ENCODE measurements around the gene APBA2.

The APBA2 gene

DNA sequence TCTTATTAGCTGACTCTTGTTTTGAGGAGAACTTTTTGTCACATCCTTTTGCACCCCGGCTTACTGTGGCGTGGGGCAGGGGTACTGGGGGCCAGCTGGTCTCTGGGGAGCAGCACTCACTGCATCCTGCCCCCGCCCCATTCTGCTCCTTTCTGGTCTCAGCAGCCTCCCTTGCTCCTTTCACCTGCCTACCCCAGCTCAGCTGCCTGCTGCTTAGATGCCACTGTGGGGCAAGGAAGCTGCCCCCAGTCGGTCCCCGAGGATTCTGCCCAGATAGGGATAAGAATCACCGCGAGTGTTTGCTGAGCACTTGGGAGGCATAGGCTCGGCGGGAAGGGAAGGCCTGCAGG lies 32.0 kb downstream of the APBA2 start:
- FAIRE-seq: no peak

DNA sequence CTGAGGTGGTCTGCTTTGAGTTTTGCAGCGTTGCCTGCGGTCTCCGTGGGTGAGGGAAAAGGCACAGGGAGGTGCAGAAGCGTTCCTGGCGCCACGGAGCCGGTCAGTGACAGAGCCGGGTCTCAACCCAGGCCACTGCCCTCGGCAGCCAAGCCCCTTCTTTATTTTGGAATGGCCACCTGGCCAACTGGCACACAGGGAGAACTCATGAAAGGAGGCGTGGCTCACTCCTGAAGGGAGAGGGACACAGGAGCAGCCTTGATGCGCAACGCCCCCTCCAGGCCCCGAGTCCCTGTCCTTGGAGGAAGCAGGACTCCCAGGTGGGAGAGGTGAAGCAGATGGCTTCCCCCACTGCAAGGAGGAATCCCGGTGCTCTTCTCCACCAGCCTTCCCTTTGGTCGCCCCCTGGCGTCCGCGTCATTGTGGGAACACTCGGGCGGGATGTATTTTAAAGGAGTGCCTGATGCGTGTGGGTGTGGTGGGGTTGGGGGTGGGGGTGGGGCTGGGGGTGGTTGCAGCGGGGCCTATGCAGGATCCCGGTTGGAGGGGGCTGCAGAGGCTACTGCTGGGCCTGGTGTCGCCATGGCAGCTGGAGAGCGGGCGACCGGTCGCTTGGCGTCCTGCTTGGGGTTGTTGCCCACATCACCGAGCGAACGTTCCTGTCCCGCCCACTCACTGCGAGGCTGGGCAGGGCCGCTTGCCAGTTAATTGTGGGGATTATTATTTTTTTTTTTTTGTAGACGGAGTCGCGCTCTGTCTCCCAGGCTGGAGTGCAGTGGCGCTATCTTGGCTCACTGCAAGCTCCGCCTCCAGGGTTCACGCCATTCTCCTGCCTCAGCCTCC lies 32.6 kb downstream of the APBA2 start:
- FAIRE-seq: no peak

- FAIRE-seq: no peak
Observed at GRCh38 chr15:28919201-28919635, 33.4 kb downstream of the APBA2 start.

DNA sequence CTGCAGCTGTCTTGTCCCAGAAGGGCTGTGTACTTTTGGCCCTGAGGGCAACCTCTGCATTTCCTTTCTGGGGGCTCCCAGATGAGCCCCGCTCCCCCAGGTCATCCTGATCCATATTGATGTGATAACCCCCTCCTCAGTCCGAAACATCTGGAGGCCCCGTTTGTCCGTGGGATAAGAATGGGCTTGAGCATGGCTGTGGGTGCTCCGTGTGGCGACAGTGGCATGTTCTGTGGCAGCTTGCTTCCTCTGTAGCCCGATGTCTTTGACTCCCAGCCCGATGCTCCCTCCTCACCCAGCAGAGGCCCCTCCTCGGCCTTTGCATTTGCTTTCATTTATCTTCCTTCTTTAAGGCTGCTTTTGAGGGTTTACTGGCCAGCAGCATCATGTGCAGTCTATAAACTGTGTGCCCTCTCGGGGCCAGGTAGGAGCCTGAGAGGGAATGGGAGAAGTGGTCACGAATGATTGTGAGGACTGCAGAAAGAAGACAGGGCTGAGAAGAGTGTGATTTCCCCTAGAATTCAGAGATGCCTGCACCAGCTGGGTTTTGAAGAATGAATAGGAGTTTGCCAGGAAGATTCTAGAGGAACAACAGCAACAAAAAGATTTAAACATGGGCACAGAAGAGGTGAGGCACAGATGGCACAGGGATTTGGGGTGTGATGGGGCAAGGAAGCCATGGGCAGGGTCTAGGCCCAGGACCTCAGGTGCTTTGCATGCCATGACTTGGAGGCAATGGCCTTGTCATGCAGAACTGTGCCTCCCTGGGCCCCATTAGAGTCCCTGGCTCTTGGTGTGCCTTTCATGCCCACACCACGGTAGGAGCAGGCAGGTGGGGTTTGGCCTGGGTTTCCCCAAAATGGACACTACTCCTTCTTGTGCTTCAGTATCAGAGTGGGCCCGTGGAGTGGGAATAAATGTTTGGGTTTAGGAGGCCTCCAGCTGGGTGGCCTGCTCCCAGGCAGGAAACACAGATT lies 34.2 kb downstream of the APBA2 start:
- FAIRE-seq: no peak

DNA sequence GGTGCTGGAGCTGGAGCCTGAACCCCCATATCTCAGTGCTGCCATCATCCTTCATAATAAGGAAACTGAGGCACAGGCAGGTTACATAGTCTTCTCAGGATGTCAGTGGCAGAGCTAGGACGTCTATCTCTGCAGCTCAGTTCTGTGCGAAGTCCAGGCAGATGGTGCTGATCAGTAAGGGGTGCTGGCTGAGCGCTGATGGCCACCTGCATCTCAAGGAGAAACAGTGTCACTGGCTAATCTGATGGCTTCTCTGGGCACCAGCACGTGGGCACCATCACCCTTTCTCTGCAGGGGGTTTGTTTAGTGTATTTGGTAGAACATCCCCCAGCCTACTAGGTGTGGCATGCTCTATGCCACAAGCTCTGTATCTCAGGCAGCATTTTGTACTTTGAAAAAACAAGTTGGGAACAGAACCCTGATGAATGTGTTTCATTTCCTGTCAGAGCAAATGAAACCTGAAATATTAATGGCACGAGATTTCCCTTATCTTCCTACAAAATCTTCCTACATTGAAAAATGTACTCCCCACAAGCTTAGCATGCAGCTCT lies 35.1 kb downstream of the APBA2 start:
- no peak for FAIRE-seq

- FAIRE-seq: no peak
Observed at GRCh38 chr15:28921336-28921735, 35.6 kb downstream of the APBA2 start.

DNA sequence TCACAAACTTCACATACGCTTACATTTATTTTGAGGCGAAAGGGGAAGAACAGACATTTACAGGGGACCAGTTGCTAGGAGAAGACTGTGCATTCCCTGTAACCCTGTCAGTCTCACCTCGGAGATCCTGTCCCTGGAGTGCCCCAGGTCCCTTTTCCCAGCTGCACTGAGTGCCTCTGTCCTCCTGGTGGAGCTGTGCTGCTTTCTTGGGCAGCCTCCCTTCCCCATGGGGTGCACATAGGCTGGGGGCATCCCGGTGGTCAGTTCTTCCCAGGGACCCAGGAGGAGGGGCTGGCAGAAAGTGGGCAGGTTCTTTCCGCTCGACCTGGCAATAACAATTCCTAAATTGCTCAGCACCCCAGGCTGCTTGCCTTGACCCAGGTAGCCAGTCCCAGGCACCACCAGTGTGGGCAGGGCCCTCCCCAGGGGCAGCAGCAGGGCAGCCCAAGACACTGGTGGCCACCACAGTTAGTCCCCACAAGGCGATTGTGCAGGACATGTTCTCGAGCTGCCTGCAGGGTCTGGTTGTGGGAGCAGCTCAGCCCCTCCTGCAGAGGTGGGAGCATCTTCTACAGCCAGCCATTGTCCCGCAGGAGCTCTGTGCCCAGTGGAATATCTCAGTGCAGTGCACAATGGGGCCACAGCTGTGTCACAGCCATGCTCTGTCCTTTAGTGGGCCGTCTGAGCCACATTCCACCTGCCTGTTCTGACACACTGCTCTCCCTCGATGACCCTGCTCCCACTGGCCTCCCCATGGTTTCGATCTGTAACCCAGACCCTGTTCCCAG lies 36.3 kb downstream of the APBA2 start:
- FAIRE-seq: no peak

GRCh38 chr15:28922707-28923012 lies 36.9 kb downstream of the APBA2 start:
- no peak for FAIRE-seq

GRCh38 chr15:28923726-28924280 lies 38.0 kb downstream of the APBA2 start:
- FAIRE-seq: no peak

DNA sequence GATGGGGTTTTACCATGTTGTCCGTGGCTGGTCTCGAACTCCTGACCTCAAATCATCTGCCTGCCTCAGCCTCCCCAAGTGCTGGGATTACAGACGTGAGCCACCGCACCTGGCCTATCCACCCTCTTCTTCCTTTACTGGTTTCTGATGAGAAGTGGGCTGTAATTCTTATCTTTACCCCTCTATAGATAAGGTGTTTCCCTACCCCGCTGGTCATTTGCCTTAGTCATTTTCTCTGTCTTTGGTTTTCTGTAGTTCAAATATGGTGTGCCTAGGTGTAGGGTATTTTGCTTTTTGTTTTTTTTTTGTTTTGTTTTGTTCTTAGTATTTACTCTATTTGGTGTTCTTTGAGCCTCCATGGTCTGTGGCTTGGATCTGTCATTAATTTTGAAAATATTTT lies 41.3 kb downstream of the APBA2 start:
- FAIRE-seq: no peak

- FAIRE-seq: no peak
Observed at GRCh38 chr15:28929200-28929599, 43.4 kb downstream of the APBA2 start.

DNA sequence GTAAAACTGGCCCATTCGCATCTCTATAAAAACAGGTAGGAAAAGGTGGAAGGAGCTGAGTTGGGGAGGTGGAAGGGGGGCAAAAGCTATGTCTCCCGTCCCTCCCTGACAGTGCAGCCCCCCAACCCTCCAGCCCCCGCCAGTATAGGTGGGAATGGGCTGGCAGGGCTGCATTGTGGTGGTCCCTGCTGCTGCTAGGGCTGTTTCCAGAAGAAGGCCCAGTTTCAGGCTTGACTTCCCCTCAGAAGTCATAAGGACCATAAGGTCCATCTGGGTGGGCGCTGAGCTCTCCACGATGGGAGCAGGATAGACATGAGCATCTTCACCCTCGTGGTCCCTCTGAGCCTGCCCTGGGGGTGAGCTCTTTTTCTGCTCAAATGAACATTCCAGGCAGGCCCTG lies 44.2 kb downstream of the APBA2 start:
- FAIRE-seq: no peak

- FAIRE-seq: no peak
Observed at GRCh38 chr15:28930476-28931291, 44.9 kb downstream of the APBA2 start.

- FAIRE-seq: no peak
Observed at GRCh38 chr15:28931828-28932227, 46.1 kb downstream of the APBA2 start.

DNA sequence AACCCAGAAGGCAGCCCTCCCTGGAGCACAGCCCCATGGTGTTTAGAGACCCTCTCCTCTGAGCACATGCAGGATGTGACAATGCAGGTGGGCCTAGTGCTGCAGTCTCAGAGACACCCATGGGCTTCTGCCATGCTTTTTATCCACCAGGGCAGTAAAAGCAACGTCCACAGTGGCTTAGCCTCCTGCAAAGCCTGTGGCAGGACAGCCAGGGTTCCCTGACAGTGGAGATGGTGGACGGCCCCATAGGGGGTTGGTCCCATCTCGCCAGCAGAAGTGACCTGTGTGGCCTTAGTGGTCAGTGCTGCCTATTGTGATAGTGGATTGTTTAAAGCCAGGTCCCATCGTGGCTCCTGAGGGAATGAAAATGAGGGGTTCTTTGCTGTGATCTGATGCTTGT lies 46.6 kb downstream of the APBA2 start:
- no peak for FAIRE-seq

DNA sequence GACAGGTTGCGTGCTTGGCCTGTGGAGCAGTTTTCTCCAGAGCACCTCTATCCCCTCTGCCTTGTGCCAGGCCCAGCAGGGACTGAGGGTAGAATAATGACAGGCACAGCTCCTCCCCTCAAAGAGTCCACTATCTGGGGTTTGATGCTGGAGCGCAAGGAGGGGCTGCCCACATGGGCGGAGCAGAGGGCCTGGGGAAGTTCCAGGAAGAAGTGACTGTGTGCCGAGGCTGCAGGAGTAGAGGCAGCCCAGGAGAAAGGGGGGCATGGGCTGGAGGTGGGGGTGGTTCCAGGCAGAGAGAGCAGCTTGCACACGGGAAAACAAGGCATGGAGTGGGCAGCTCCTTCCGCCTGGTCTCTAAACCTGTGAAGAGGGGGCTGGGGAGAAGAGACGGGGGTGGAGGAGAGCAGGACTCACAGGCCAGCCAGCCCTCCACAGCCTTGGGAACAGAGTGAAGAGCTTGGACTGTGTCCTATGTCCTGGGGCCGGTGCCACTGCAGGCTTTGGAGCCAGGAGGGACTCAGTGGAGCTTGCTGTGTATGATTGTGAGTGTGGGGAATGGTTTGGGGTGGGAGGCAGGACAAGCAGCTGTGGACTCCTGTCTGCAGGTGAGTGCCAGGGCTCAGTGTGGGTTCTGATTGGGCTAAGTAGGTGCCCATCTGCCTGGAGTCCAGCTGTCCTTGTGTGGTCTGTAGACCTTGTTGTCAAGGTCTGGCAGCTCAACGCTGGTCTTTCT lies 48.1 kb downstream of the APBA2 start:
- FAIRE-seq: no peak

- FAIRE-seq: no peak
Observed at GRCh38 chr15:28934645-28935044, 48.9 kb downstream of the APBA2 start.

GRCh38 chr15:28935316-28935715 lies 49.5 kb downstream of the APBA2 start:
- FAIRE-seq: no peak

- no peak for FAIRE-seq
Observed at GRCh38 chr15:28936081-28936480, 50.3 kb downstream of the APBA2 start.

DNA sequence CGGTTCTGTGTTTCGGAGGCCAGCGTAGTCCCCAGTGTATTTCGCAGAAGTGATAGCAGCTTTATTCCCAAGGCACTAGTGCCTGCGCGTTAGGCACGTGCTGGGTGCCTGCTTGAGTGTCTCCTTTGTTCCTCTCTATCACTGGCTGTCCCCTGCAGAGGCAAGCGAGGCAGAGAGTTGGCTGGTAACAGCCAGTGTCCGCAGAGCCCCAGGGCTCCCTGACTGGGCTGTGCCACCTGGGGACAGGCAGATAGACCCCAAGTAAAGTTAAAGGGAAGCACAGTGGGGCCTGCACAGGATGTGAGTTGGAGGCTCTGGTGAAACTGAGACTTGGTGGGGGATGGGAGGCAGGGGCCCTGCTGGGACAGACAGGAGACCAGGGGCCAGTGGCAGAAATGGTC lies 50.7 kb downstream of the APBA2 start:
- no peak for FAIRE-seq

GRCh38 chr15:28937271-28937670 lies 51.5 kb downstream of the APBA2 start:
- no peak for FAIRE-seq

Measured in colon (tissue), 2 donors.